Measurements from ENCODE around the gene KDF1.

The KDF1 gene

GRCh38 chr1:26959722-26960624 is at the start of gene KDF1:
KDF1 (minus strand) TSS chr1:26960468; CDS start chr1:26952380, 8,088 bp downstream.
- peak; percentile 22 to 28 for DNase-seq (ENCODE audit: low read depth in 2 of 2)

GRCh38 chr1:27009601-27010197 is 49.4 kb upstream of the KDF1 start:
- no peak for DNase-seq (ENCODE audit: low read depth in 2 of 2)

GRCh38 chr1:27007909-27008582 is 47.8 kb upstream of the KDF1 start:
- no peak for DNase-seq (ENCODE audit: low read depth in 2 of 2)

GRCh38 chr1:27006683-27007082 is 46.4 kb upstream of the KDF1 start:
- DNase-seq (ENCODE audit: low read depth in 2 of 2): no peak

- no peak for DNase-seq (ENCODE audit: low read depth in 2 of 2)
Observed at GRCh38 chr1:27005648-27006496, 45.6 kb upstream of the KDF1 start.

GRCh38 chr1:27005166-27005530 is 44.9 kb upstream of the KDF1 start:
- no peak for DNase-seq (ENCODE audit: low read depth in 2 of 2)

GRCh38 chr1:27004471-27005165 is 44.4 kb upstream of the KDF1 start:
- no peak for DNase-seq (ENCODE audit: low read depth in 2 of 2)

- no peak for DNase-seq (ENCODE audit: low read depth in 2 of 2)
Observed at GRCh38 chr1:27003745-27004470, 43.6 kb upstream of the KDF1 start.

- DNase-seq (ENCODE audit: low read depth in 2 of 2): no peak
Observed at GRCh38 chr1:27001570-27002360, 41.5 kb upstream of the KDF1 start.

GRCh38 chr1:27000817-27001460 is 40.7 kb upstream of the KDF1 start:
- DNase-seq (ENCODE audit: low read depth in 2 of 2): no peak

- no peak for DNase-seq (ENCODE audit: low read depth in 2 of 2)
Observed at GRCh38 chr1:27000090-27000816, 40.0 kb upstream of the KDF1 start.

GRCh38 chr1:26999440-26999987 is 39.2 kb upstream of the KDF1 start:
- no peak for DNase-seq (ENCODE audit: low read depth in 2 of 2)

GRCh38 chr1:26998429-26999300 is 38.4 kb upstream of the KDF1 start:
- no peak for DNase-seq (ENCODE audit: low read depth in 2 of 2)

GRCh38 chr1:26996665-26997064 is 36.4 kb upstream of the KDF1 start:
- DNase-seq (ENCODE audit: low read depth in 2 of 2): no peak

- DNase-seq (ENCODE audit: low read depth in 2 of 2): no peak
Observed at GRCh38 chr1:26996024-26996423, 35.8 kb upstream of the KDF1 start.

GRCh38 chr1:26994787-26995517 is 34.7 kb upstream of the KDF1 start:
- no peak for DNase-seq (ENCODE audit: low read depth in 2 of 2)
